Small intestine (tissue), 7 donors: Measurements from ENCODE around the gene PPP1R14C. TPM values are rescaled to one million over a fixed set of nuclear protein-coding genes. Genes with fewer than 3 reads are reported as not detected.
A peak's percentile ranks its signal among the peaks of the same experiment; 100 is the strongest.

Experiments used
- DNase-seq, 2 donors: peaks; one replicate each; pipeline versions ENCODE4 v3.0.0 to v3.0.0-alpha.2; 2013
- FAIRE-seq: peaks from 2 replicates; lab custom pipeline; 2012; peaks lifted over from hg19 to GRCh38; lab: Jason Lieb, UNC
- H3K27ac ChIP-seq, 3 donors: one replicate each; pipeline ENCODE4 v1.5.1; 2013; ENCODE audit warnings: low read length in 2 of 3, mild to moderate bottlenecking in 2 of 3, control low read depth in 1 of 3, inconsistent platforms in 1 of 3, low read depth in 1 of 3, moderate library complexity in 1 of 3
- H3K27me3 ChIP-seq, 3 donors: one replicate each; pipeline ENCODE4 v1.6.1; 2013; ENCODE audit warnings: low read length in 3 of 3, inconsistent platforms in 1 of 3; ENCODE audit not compliant: control insufficient read depth in 3 of 3, insufficient read depth in 3 of 3
- H3K36me3 ChIP-seq, 3 donors: one replicate each; pipeline ENCODE4 v1.6.1; 2013; ENCODE audit warnings: low read length in 3 of 3, inconsistent platforms in 1 of 3, low read depth in 1 of 3, mild to moderate bottlenecking in 1 of 3, moderate library complexity in 1 of 3; ENCODE audit not compliant: control insufficient read depth in 3 of 3, insufficient read depth in 2 of 3
- H3K4me1 ChIP-seq, 3 donors: one replicate each; pipeline ENCODE4 v1.6.1; 2013; ENCODE audit warnings: low read length in 2 of 3, inconsistent platforms in 1 of 3, low read depth in 1 of 3, mild to moderate bottlenecking in 1 of 3, moderate library complexity in 1 of 3; ENCODE audit not compliant: control insufficient read depth in 3 of 3, insufficient read depth in 2 of 3
- H3K4me3 ChIP-seq, 3 donors: one replicate each; pipeline ENCODE4 v1.5.1; 2013; ENCODE audit warnings: low read length in 3 of 3, control low read depth in 1 of 3, inconsistent platforms in 1 of 3, low read depth in 1 of 3, mild to moderate bottlenecking in 1 of 3, moderate library complexity in 1 of 3
- H3K9me3 ChIP-seq, 2 donors: one replicate each; pipeline ENCODE4 v1.6.1; 2013; ENCODE audit warnings: low read depth in 1 of 2, low read length in 1 of 2; ENCODE audit not compliant: control insufficient read depth in 2 of 2, insufficient read depth in 1 of 2
- WGBS, 3 donors: extraction: QIAGEN DNeasy Blood & Tissue Kit; methylation state at CpG; one replicate each; pipeline ENCODE4 v1.1.7; 2013; 5-methylcytosine and 5-hydroxymethylcytosine counted together
- polyA plus RNA-seq, 4 donors: library from polyadenylated mRNA; stranded (reverse) in 3 of 4; unstranded in 1 of 4; fragments of 200-250 nt in 3 of 4; fragments of 120-200 nt in 1 of 4; gene quantifications; one replicate each; pipeline versions ENCODE4 v1.2.1 to v1.2.3, GENCODE V29; 2013
- donor health status: healthy with polysubstance abuse.
- donor health status: control.
- donor health status: control.
- donor health status: Bipolar disorder and iron deficiency.
- donor health status: healthy.

PPP1R14C gene
- polyA plus RNA-seq, 4 donors: 2.4 to 14.3 (median 11.5) TPM

GRCh38 chr6:150260931-150261330 lies 118.1 kb downstream of the PPP1R14C start:
- no peaks in the 10 kb centered on the region for H3K9me3 ChIP-seq
- H3K27ac ChIP-seq: no peak overlapping the region
- WGBS, 3 donors: 85 to 95% (median 91%) methylated on average over 2 of the region's 2 CpGs

GRCh38 chr6:150261997-150262697 lies 119.3 kb downstream of the PPP1R14C start:
- WGBS, 3 donors: 80 to 86% (median 85%) methylated on average over 16 of the region's 16 CpGs
- no peak for DNase-seq
- Histone ChIP-seq H3K27ac (no peak overlapping the region), H3K27me3 (no peaks in the 10 kb centered on the region), H3K4me3 (no peak overlapping the region), H3K36me3 (no peaks in the 10 kb centered on the region), H3K4me1 (no peaks in the 10 kb centered on the region), H3K9me3 (no peaks in the 10 kb centered on the region)
- no peak for FAIRE-seq

More at GRCh38 chr6:150260931-150261330, 118.1 kb downstream of the PPP1R14C start:
- DNase-seq (no peak), FAIRE-seq (no peak)
- Histone ChIP-seq H3K27me3 (no peaks in the 10 kb centered on the region), H3K4me1 (no peaks in the 10 kb centered on the region), H3K36me3 (no peaks in the 10 kb centered on the region), H3K4me3 (no peak overlapping the region)

GRCh38 chr6:150263765-150264404 lies 121.0 kb downstream of the PPP1R14C start:
- FAIRE-seq (no peak), DNase-seq (peak in 1 of 2 donors; percentile 15)
- 73 to 79% (median 74%) methylated on average over 19 of the region's 19 CpGs for WGBS, 3 donors
- H3K4me3 ChIP-seq: no peak overlapping the region
- no peaks in the 10 kb centered on the region for H3K9me3 ChIP-seq
- H3K36me3 ChIP-seq: no peaks in the 10 kb centered on the region
- H3K4me1 ChIP-seq: no peaks in the 10 kb centered on the region
- no peaks in the 10 kb centered on the region for H3K27me3 ChIP-seq
- peak overlapping the region in 1 of 3 donors; percentile 41 for H3K27ac ChIP-seq

GRCh38 chr6:150266309-150266708 lies 123.5 kb downstream of the PPP1R14C start:
- 93 to 100% (median 100%) methylated on average over 1 of the region's 1 CpG for WGBS, 3 donors
- Histone ChIP-seq H3K4me1 (no peaks in the 10 kb centered on the region), H3K36me3 (no peaks in the 10 kb centered on the region), H3K27ac (no peak overlapping the region), H3K27me3 (no peaks in the 10 kb centered on the region), H3K4me3 (no peak overlapping the region), H3K9me3 (peaks cover 0 to 4% of the 10 kb centered on the region in 2 donors)
- DNase-seq: no peak
- no peak for FAIRE-seq

- FAIRE-seq (no peak), DNase-seq (no peak)
- 90 to 95% (median 94%) methylated on average over 7 of the region's 7 CpGs for WGBS, 3 donors
Observed at GRCh38 chr6:150266963-150267685, 124.3 kb downstream of the PPP1R14C start.

GRCh38 chr6:150267686-150268561 lies 125.1 kb downstream of the PPP1R14C start:
- no peak overlapping the region for H3K4me3 ChIP-seq
- no peaks in the 10 kb centered on the region for H3K36me3 ChIP-seq
- DNase-seq: no peak
- H3K27ac ChIP-seq: no peak overlapping the region
- FAIRE-seq: no peak
- H3K9me3 ChIP-seq: peaks cover 0 to 4% of the 10 kb centered on the region in 2 donors
- H3K27me3 ChIP-seq: no peaks in the 10 kb centered on the region
- no peaks in the 10 kb centered on the region for H3K4me1 ChIP-seq
- 78 to 84% (median 78%) methylated on average over 11 of the region's 11 CpGs for WGBS, 3 donors

More at GRCh38 chr6:150266963-150267685, 124.3 kb downstream of the PPP1R14C start:
- no peaks in the 10 kb centered on the region for H3K36me3 ChIP-seq
- H3K9me3 ChIP-seq: peaks cover 0 to 4% of the 10 kb centered on the region in 2 donors
- H3K4me3 ChIP-seq: no peak overlapping the region
- no peaks in the 10 kb centered on the region for H3K27me3 ChIP-seq
- H3K27ac ChIP-seq: no peak overlapping the region
- no peaks in the 10 kb centered on the region for H3K4me1 ChIP-seq

- H3K27me3 ChIP-seq: no peaks in the 10 kb centered on the region
- no peak for FAIRE-seq
- peaks cover 0 to 4% of the 10 kb centered on the region in 2 donors for H3K9me3 ChIP-seq
- 80 to 88% (median 87%) methylated on average over 6 of the region's 6 CpGs for WGBS, 3 donors
- no peak overlapping the region for H3K27ac ChIP-seq
- DNase-seq: no peak
- H3K4me3 ChIP-seq: no peak overlapping the region
- H3K36me3 ChIP-seq: no peaks in the 10 kb centered on the region
- no peaks in the 10 kb centered on the region for H3K4me1 ChIP-seq
Observed at GRCh38 chr6:150269130-150269856, 126.4 kb downstream of the PPP1R14C start.
